ENCODE measurements around the gene ATF3.

Gene ATF3, protein sequence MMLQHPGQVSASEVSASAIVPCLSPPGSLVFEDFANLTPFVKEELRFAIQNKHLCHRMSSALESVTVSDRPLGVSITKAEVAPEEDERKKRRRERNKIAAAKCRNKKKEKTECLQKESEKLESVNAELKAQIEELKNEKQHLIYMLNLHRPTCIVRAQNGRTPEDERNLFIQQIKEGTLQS

GRCh38 chr1:212608392-212608958, at the start of gene ATF3:
ATF3 (plus strand) TSS chr1:212608761; CDS start chr1:212615022, 6,261 bp downstream.
- no peaks in the 10 kb centered on the region for H3K36me3 Mint-ChIP-seq (ENCODE audit: low read depth)
- peaks cover 56% of the 10 kb centered on the region for H3K27me3 Mint-ChIP-seq (ENCODE audit: low read depth, poor library complexity)
- no peaks in the 10 kb centered on the region for H3K9me3 Mint-ChIP-seq
- peaks cover 63% of the 10 kb centered on the region for H3K4me1 Mint-ChIP-seq
- peak; percentile 96 for DNase-seq
- TF ChIP-seq CTCF (IDR thresholded peaks at IDR 0.05): no peak
- H3K27ac Mint-ChIP-seq: peak within 1 kb of the TSS; percentile 91
- peak within 1 kb of the TSS; percentile 86 for H3K4me3 Mint-ChIP-seq

- H3K27ac Mint-ChIP-seq: no peak overlapping the region
- peaks cover 11% of the 10 kb centered on the region for H3K4me1 Mint-ChIP-seq
- no peak for TF ChIP-seq CTCF (IDR thresholded peaks at IDR 0.05)
- DNase-seq: no peak
- H3K9me3 Mint-ChIP-seq: peaks cover 10% of the 10 kb centered on the region
- H3K36me3 Mint-ChIP-seq (ENCODE audit: low read depth): no peaks in the 10 kb centered on the region
- H3K27me3 Mint-ChIP-seq (ENCODE audit: low read depth, poor library complexity): peaks cover 23% of the 10 kb centered on the region
- H3K4me3 Mint-ChIP-seq: peak overlapping the region; percentile 56
These were observed 48.6 kb upstream of the ATF3 start for GRCh38 chr1:212559929-212560328.

GRCh38 chr1:212560933-212561460, 47.6 kb upstream of the ATF3 start:
- no peaks in the 10 kb centered on the region for H3K36me3 Mint-ChIP-seq (ENCODE audit: low read depth)
- TF ChIP-seq CTCF (IDR thresholded peaks at IDR 0.05): no peak
- H3K27me3 Mint-ChIP-seq (ENCODE audit: low read depth, poor library complexity): peaks cover 34% of the 10 kb centered on the region
- peak overlapping the region; percentile 66 for H3K27ac Mint-ChIP-seq
- H3K4me3 Mint-ChIP-seq: no peak overlapping the region
- DNase-seq: no peak
- H3K9me3 Mint-ChIP-seq: peaks cover 10% of the 10 kb centered on the region
- peaks cover 11% of the 10 kb centered on the region for H3K4me1 Mint-ChIP-seq

GRCh38 chr1:212561501-212561931, 47.0 kb upstream of the ATF3 start:
- Mint-ChIP-seq H3K27me3 (ENCODE audit: low read depth, poor library complexity) (peaks cover 30% of the 10 kb centered on the region), H3K4me1 (peaks cover 16% of the 10 kb centered on the region), H3K27ac (peak overlapping the region; percentile 66), H3K36me3 (ENCODE audit: low read depth) (no peaks in the 10 kb centered on the region), H3K4me3 (no peak overlapping the region), H3K9me3 (peaks cover 10% of the 10 kb centered on the region)
- no peak for DNase-seq
- no peak for TF ChIP-seq CTCF (IDR thresholded peaks at IDR 0.05)

GRCh38 chr1:212562771-212563170, 45.8 kb upstream of the ATF3 start:
- Mint-ChIP-seq H3K27me3 (ENCODE audit: low read depth, poor library complexity) (peaks cover 25% of the 10 kb centered on the region), H3K36me3 (ENCODE audit: low read depth) (no peaks in the 10 kb centered on the region), H3K9me3 (peaks cover 12% of the 10 kb centered on the region), H3K4me1 (peaks cover 25% of the 10 kb centered on the region), H3K27ac (no peak overlapping the region), H3K4me3 (no peak overlapping the region)
- DNase-seq: no peak
- TF ChIP-seq CTCF (IDR thresholded peaks at IDR 0.05): no peak

- DNase-seq: no peak
- H3K27ac Mint-ChIP-seq: no peak overlapping the region
- peaks cover 16% of the 10 kb centered on the region for H3K4me1 Mint-ChIP-seq
- H3K36me3 Mint-ChIP-seq (ENCODE audit: low read depth): no peaks in the 10 kb centered on the region
- peaks cover 24% of the 10 kb centered on the region for H3K27me3 Mint-ChIP-seq (ENCODE audit: low read depth, poor library complexity)
- no peak for TF ChIP-seq CTCF (IDR thresholded peaks at IDR 0.05)
- peaks cover 13% of the 10 kb centered on the region for H3K9me3 Mint-ChIP-seq
- H3K4me3 Mint-ChIP-seq: no peak overlapping the region
These were observed 43.5 kb upstream of the ATF3 start for GRCh38 chr1:212565079-212565478.
